Mesenchymal stem cell (in vitro differentiated cells and primary cell): ENCODE measurements around the gene CDH3. TPM values are rescaled to one million over a fixed set of nuclear protein-coding genes. Genes with fewer than 3 reads are reported as not detected.
A peak's percentile ranks its signal among the peaks of the same experiment; 100 is the strongest.

Source experiments
- DNase-seq: peaks from one replicate; pipeline ENCODE4 v3.0.0-alpha.2; 2013
- H2AFZ ChIP-seq: one replicate; pipeline ENCODE4 v1.6.1; 2013; ENCODE audit warnings: low read depth, mild to moderate bottlenecking, control low read depth, inconsistent platforms, low read length, moderate library complexity
- H2AK5ac ChIP-seq: 2 replicates; pipeline ENCODE4 v1.6.1; 2013; ENCODE audit warnings: low read length, moderate library complexity, mild to moderate bottlenecking, inconsistent platforms; ENCODE audit not compliant: severe bottlenecking
- H2BK120ac ChIP-seq: one replicate; pipeline ENCODE4 v1.6.1; 2013; ENCODE audit warnings: low read depth, mild to moderate bottlenecking, inconsistent platforms, low read length, moderate library complexity
- H2BK12ac ChIP-seq, 2 experiments: one replicate each; pipeline ENCODE4 v1.6.1; 2013; ENCODE audit warnings: inconsistent platforms in 2 of 2, low read length in 2 of 2, mild to moderate bottlenecking in 2 of 2, moderate library complexity in 2 of 2, control low read depth in 1 of 2
- H2BK15ac ChIP-seq: one replicate; pipeline ENCODE4 v1.6.1; 2013; ENCODE audit warnings: mild to moderate bottlenecking, low read depth, inconsistent platforms; ENCODE audit not compliant: poor library complexity, severe bottlenecking
- H2BK5ac ChIP-seq: 2 replicates; pipeline ENCODE4 v1.6.1; 2013; ENCODE audit warnings: low read depth, mild to moderate bottlenecking, low read length, control low read depth, inconsistent platforms; ENCODE audit not compliant: poor library complexity, severe bottlenecking
- H3K14ac ChIP-seq, 2 experiments: one replicate each; pipeline ENCODE4 v1.6.1; 2013; ENCODE audit warnings: inconsistent platforms in 2 of 2, low read length in 2 of 2, control low read depth in 1 of 2, mild to moderate bottlenecking in 1 of 2, moderate library complexity in 1 of 2
- H3K18ac ChIP-seq, 2 experiments: one replicate each; pipeline ENCODE4 v1.6.1; 2013; ENCODE audit warnings: inconsistent platforms in 2 of 2, low read length in 2 of 2, control low read depth in 1 of 2, low read depth in 1 of 2, mild to moderate bottlenecking in 1 of 2
- H3K23ac ChIP-seq, 2 experiments: one replicate each; pipeline ENCODE4 v1.6.1; 2013; ENCODE audit warnings: inconsistent platforms in 2 of 2, low read length in 2 of 2, mild to moderate bottlenecking in 2 of 2, moderate library complexity in 2 of 2, control low read depth in 1 of 2
- H3K27ac ChIP-seq: 2 replicates; pipeline ENCODE4 v1.5.1; 2013; ENCODE audit warnings: mild to moderate bottlenecking, moderate library complexity, low read length, control low read depth, inconsistent platforms; ENCODE audit not compliant: poor library complexity, severe bottlenecking
- H3K27me3 ChIP-seq, 2 experiments: 2 replicates each; pipeline versions ENCODE4 v1.6.1 to v1.7.0; 2013; ENCODE audit warnings: low read length in 2 of 2, mild to moderate bottlenecking in 2 of 2, moderate library complexity in 2 of 2, control low read depth in 1 of 2, inconsistent platforms in 1 of 2; ENCODE audit not compliant: control insufficient read depth in 1 of 2, insufficient read depth in 1 of 2
- H3K36me3 ChIP-seq, 2 experiments: 2 replicates each; pipeline versions ENCODE4 v1.6.1 to v1.7.0; 2013; ENCODE audit warnings: low read length in 2 of 2, control low read depth in 1 of 2, inconsistent platforms in 1 of 2, low read depth in 1 of 2, mild to moderate bottlenecking in 1 of 2; ENCODE audit not compliant: insufficient read depth in 2 of 2, control insufficient read depth in 1 of 2
- H3K4ac ChIP-seq, 2 experiments: one replicate each; pipeline ENCODE4 v1.6.1; 2013; ENCODE audit warnings: inconsistent platforms in 2 of 2, low read length in 2 of 2, mild to moderate bottlenecking in 2 of 2, moderate library complexity in 2 of 2, control low read depth in 1 of 2, low read depth in 1 of 2
- H3K4me1 ChIP-seq: 2 replicates; pipeline ENCODE4 v1.6.1; 2013; ENCODE audit warnings: low read depth, low read length, control low read depth; ENCODE audit not compliant: control insufficient read depth, insufficient read depth
- H3K4me2 ChIP-seq: 2 replicates; pipeline ENCODE4 v1.6.1; 2013; ENCODE audit warnings: low read length, mild to moderate bottlenecking, inconsistent platforms; ENCODE audit not compliant: poor library complexity, severe bottlenecking
- H3K4me3 ChIP-seq, 2 experiments: 2 replicates each; pipeline versions ENCODE4 v1.5.1 to v1.7.0; 2013; ENCODE audit warnings: low read length in 2 of 2, mild to moderate bottlenecking in 2 of 2, control low read depth in 1 of 2, low read depth in 1 of 2; ENCODE audit not compliant: insufficient read depth in 1 of 2
- H3K79me1 ChIP-seq: replicated peaks from 2 replicates; pipeline ENCODE4 v1.6.1; 2013; ENCODE audit warnings: mild to moderate bottlenecking, control low read depth, low read length, inconsistent platforms; ENCODE audit not compliant: poor library complexity, severe bottlenecking
- H3K9ac ChIP-seq: 2 replicates; pipeline ENCODE4 v1.7.0; 2013; ENCODE audit warnings: mild to moderate bottlenecking, low read length, moderate library complexity
- H3K9me3 ChIP-seq: 2 replicates; pipeline ENCODE4 v1.7.0; 2013; ENCODE audit warnings: mild to moderate bottlenecking, low read length; ENCODE audit not compliant: control insufficient read depth
- H4K8ac ChIP-seq: one replicate; pipeline ENCODE4 v1.6.1; 2013; ENCODE audit warnings: inconsistent platforms, mild to moderate bottlenecking, low read length, moderate library complexity
- H4K91ac ChIP-seq: one replicate; pipeline ENCODE4 v1.6.1; 2013; ENCODE audit warnings: mild to moderate bottlenecking, low read length, inconsistent platforms
- whole genome bisulfite sequencing: methylation state at CpG from one replicate; pipeline ENCODE4 v1.1.7; 2013; ENCODE audit warnings: mixed read lengths; 5-methylcytosine and 5-hydroxymethylcytosine counted together
- polyA plus RNA-seq, 2 experiments: library from polyadenylated mRNA; stranded (reverse); fragments of 200-250 nt; gene quantifications; one replicate each; pipeline ENCODE4 v1.2.3, GENCODE V29; 2013

Gene CDH3
- 0.29 TPM for polyA plus RNA-seq (2013, experiment 1 of 2)
- 0.36 TPM for polyA plus RNA-seq (2013, experiment 2 of 2)

DNA sequence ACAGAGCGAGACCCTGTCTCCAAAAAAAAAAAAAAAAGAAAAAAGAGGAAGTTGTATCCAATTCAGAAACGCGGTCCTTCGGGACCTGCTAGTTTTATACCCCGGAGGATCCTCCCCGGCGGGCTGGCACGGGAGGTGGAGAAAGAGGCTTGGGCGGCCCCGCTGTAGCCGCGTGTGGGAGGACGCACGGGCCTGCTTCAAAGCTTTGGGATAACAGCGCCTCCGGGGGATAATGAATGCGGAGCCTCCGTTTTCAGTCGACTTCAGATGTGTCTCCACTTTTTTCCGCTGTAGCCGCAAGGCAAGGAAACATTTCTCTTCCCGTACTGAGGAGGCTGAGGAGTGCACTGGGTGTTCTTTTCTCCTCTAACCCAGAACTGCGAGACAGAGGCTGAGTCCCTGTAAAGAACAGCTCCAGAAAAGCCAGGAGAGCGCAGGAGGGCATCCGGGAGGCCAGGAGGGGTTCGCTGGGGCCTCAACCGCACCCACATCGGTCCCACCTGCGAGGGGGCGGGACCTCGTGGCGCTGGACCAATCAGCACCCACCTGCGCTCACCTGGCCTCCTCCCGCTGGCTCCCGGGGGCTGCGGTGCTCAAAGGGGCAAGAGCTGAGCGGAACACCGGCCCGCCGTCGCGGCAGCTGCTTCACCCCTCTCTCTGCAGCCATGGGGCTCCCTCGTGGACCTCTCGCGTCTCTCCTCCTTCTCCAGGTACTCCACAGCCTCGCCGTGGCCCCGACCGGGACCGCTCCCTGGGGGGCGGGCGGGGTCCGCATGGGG is at the start of gene CDH3:
TSS of gene CDH3 (plus strand) at position 596 of the 779 bp plus-strand sequence. CDS start at position 666, 70 bp downstream.
- Histone ChIP-seq H3K36me3 (no peaks in the 10 kb centered on the region), H2AK5ac (no peak within 1 kb of the TSS), H3K4me3 (peak within 1 kb of the TSS in 1 of 2 experiments; percentile 35), H3K18ac (no peak within 1 kb of the TSS), H3K27ac (no peak within 1 kb of the TSS), H3K27me3 (peaks cover 70 to 82% of the 10 kb centered on the region in 2 experiments), H3K9me3 (no peaks in the 10 kb centered on the region), H3K14ac (peak within 1 kb of the TSS in 1 of 2 experiments; percentile 7), H2BK120ac (no peak within 1 kb of the TSS), H2BK15ac (peak within 1 kb of the TSS; percentile 46), H2BK5ac (no peak within 1 kb of the TSS), H4K91ac (peak within 1 kb of the TSS; percentile 20), H4K8ac (no peak within 1 kb of the TSS), H3K9ac (peak within 1 kb of the TSS; percentile 36), H3K23ac (peak within 1 kb of the TSS; percentile 23 to 45), H3K4me2 (peak within 1 kb of the TSS; percentile 82), H3K4ac (peak within 1 kb of the TSS in 1 of 2 experiments; percentile 58), H3K4me1 (peaks cover 30% of the 10 kb centered on the region), H3K79me1 (no peaks in the 10 kb centered on the region), H2BK12ac (no peak within 1 kb of the TSS), H2AFZ (no peak within 1 kb of the TSS)
- WGBS = 2% methylated on average over 49 of the region's 53 CpGs
- DNase-seq = peak; percentile 31

GRCh38 chr16:68596266-68596665 is 48.8 kb upstream of the CDH3 start:
- Histone ChIP-seq H2BK15ac (no peak overlapping the region), H3K27ac (no peak overlapping the region), H3K9ac (no peak overlapping the region), H3K9me3 (peaks cover 31% of the 10 kb centered on the region), H2AFZ (no peak overlapping the region), H3K4me3 (no peak overlapping the region), H3K4ac (no peak overlapping the region), H3K18ac (no peak overlapping the region), H2BK5ac (no peak overlapping the region), H4K8ac (no peak overlapping the region), H2BK120ac (no peak overlapping the region), H3K4me1 (no peaks in the 10 kb centered on the region), H3K27me3 (no peaks in the 10 kb centered on the region), H3K79me1 (no peaks in the 10 kb centered on the region), H3K36me3 (no peaks in the 10 kb centered on the region), H3K14ac (no peak overlapping the region), H3K4me2 (no peak overlapping the region), H2AK5ac (no peak overlapping the region), H2BK12ac (no peak overlapping the region), H3K23ac (no peak overlapping the region), H4K91ac (no peak overlapping the region)
- no peak for DNase-seq
- WGBS = 94% methylated on average over 6 of the region's 6 CpGs

GRCh38 chr16:68599586-68599985 is 45.5 kb upstream of the CDH3 start:
- no peak overlapping the region for H3K4me3 ChIP-seq
- H2BK12ac ChIP-seq = no peak overlapping the region
- no peak overlapping the region for H3K9ac ChIP-seq

GRCh38 chr16:68605746-68606145 is 39.4 kb upstream of the CDH3 start:
- Histone ChIP-seq H3K9me3 (no peaks in the 10 kb centered on the region), H2AFZ (no peak overlapping the region), H2BK120ac (no peak overlapping the region), H3K18ac (no peak overlapping the region), H3K9ac (no peak overlapping the region), H3K79me1 (no peaks in the 10 kb centered on the region), H2BK15ac (no peak overlapping the region), H2BK12ac (no peak overlapping the region), H3K36me3 (no peaks in the 10 kb centered on the region), H3K4me2 (no peak overlapping the region), H3K27ac (no peak overlapping the region), H3K4me3 (peak overlapping the region in 1 of 2 experiments; percentile 14), H4K8ac (no peak overlapping the region), H4K91ac (no peak overlapping the region), H3K4me1 (no peaks in the 10 kb centered on the region), H3K27me3 (no peaks in the 10 kb centered on the region), H3K23ac (no peak overlapping the region), H2AK5ac (no peak overlapping the region), H3K4ac (no peak overlapping the region), H2BK5ac (no peak overlapping the region), H3K14ac (no peak overlapping the region)
- no peak for DNase-seq
- 74% methylated on average over 3 of the region's 5 CpGs for WGBS

More at GRCh38 chr16:68599586-68599985, 45.5 kb upstream of the CDH3 start:
- Histone ChIP-seq H2BK15ac (no peak overlapping the region), H3K14ac (no peak overlapping the region), H3K4me2 (no peak overlapping the region), H3K27ac (no peak overlapping the region), H2AK5ac (no peak overlapping the region), H3K4ac (no peak overlapping the region), H3K9me3 (peaks cover 10% of the 10 kb centered on the region), H3K36me3 (no peaks in the 10 kb centered on the region), H2BK120ac (no peak overlapping the region), H3K27me3 (no peaks in the 10 kb centered on the region), H2AFZ (no peak overlapping the region), H3K4me1 (no peaks in the 10 kb centered on the region), H3K23ac (no peak overlapping the region), H2BK5ac (no peak overlapping the region), H4K91ac (no peak overlapping the region), H4K8ac (no peak overlapping the region), H3K79me1 (no peaks in the 10 kb centered on the region), H3K18ac (no peak overlapping the region)
- WGBS = 92% methylated on average over 1 of the region's 1 CpG
- DNase-seq = no peak
